ENCODE measurements around the gene RBM19.
A peak's percentile ranks its signal among the peaks of the same experiment; 100 is the strongest.

Gene RBM19

GRCh38 chr12:113933201-113933786 is 32.8 kb downstream of the RBM19 start:
- intact Hi-C loops (cut with DNase I) = no loop called here
- DNase-seq = peak in 8 of 10 donors; percentile 14 to 90 (median 44)

GRCh38 chr12:113932381-113933196 is 33.5 kb downstream of the RBM19 start:
- DNase-seq = peak; percentile 65 to 98 (median 78)
- intact Hi-C loops (cut with DNase I) = no loop called here

- intact Hi-C loops (cut with DNase I) = no loop called here
- DNase-seq = peak in 3 of 10 donors; percentile 16 to 61 (median 36)
Measured at GRCh38 chr12:113931517-113931916, 34.6 kb downstream of the RBM19 start.

GRCh38 chr12:113930249-113930648 is 35.9 kb downstream of the RBM19 start:
- DNase-seq = peak in 2 of 10 donors; percentile 27 to 67
- intact Hi-C loops (cut with DNase I) = no loop called here

DNA sequence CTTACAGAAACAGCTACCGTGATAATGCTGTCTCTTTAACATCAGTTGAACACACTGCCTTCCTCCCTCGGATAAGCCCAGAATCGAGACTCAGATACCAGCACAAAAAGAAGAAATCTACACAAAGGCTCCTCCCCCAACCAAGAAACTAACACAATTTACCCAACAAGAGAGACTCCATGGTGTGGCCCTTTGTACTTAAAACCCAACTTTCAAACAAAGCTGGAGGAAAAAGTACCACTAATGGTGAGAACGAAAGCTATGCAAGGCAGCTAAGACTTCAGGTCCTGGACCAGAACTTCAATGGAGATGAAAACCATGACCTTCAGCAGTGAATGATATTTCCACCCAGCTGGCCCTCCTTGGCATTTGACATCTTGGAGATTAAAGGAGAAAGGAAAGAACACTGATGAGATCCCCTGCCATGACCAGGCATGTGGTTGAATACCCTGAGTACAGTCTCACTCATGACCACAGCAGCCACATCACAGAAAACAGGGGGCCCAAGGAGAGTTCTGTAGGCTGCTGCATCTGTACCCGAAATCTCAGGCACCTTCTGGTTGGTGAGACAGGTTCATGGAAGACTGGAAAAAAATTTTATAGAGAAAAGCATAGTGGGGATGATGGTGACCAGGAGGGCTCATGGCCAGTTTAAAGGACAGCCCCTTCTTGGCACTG is 36.7 kb downstream of the RBM19 start:
- peak in 1 of 10 donors; percentile 29 for DNase-seq
- intact Hi-C loops (cut with DNase I) = no loop called here

DNA sequence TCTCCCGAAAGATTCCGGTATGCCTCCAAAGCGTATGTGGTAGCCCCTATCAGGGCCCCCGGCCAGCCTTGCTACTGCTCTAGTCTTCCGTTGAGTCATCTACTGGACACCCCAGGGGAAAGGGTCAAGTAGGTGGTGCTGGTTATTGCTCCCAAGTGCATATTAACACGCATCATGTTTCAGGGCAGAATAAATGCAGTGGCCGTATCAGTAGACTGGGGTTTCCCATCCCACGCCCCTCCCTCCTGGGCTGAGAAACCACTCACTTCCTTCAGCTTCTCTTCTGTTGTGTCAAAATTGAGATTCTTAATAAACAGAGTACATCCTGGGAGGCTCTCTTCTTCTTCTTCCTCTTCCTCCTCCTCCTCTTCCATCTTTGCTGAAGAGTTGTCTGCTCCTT is 39.3 kb downstream of the RBM19 start:
- peak in 1 of 10 donors; percentile 16 for DNase-seq
- intact Hi-C loops (cut with DNase I) = no loop called here

GRCh38 chr12:113924341-113924740 is 41.8 kb downstream of the RBM19 start:
- DNase-seq = no peak
- intact Hi-C loops (cut with DNase I) = no loop called here

DNA sequence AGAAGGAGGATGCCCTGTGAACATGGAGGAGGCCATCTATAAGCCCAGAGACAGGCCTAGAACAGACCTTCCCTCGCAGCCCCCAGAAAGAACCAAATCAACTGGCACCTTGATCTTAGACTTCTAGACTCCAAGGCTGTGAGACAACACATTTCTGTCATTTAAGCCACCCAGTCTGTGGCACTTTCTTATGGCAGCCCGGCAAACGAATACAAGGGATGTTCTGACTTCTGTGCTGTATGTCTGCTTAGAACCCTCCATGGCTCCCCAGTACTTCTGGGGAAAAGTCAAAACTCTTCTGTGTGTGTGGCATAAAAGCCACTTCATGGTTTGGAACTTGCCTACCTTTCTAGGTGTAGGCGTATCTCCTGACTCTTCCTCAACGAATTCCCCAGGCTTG is 42.9 kb downstream of the RBM19 start:
- intact Hi-C loops (cut with DNase I) = no loop called here
- no peak for DNase-seq

- intact Hi-C loops (cut with DNase I) = no loop called here
- no peak for DNase-seq
Measured at GRCh38 chr12:113921430-113921829, 44.7 kb downstream of the RBM19 start.

- no peak for DNase-seq
- intact Hi-C loops (cut with DNase I) = no loop called here
Measured at GRCh38 chr12:113919791-113920190, 46.3 kb downstream of the RBM19 start.

GRCh38 chr12:113918306-113918705 is 47.8 kb downstream of the RBM19 start:
- intact Hi-C loops (cut with DNase I) = no loop called here
- no peak for DNase-seq

DNA sequence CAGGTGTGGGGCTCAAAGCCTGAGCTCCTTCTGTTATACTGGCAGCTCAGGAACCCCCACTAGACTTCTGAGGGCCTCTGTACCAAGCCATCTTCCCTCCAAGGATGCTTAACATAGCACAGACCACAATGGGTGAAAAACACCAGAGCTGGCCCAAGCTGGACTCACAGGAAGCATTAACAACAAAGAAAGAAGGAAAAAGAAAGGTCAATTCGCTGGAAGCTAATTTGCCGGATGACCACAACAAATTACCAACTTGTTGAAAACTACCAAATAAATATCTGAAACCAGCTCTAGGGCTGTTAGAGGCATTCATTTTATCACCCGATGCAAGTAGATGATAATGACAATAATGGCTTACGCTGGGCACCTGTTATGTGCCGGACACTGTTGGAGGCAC is 48.7 kb downstream of the RBM19 start:
- intact Hi-C loops (cut with DNase I) = no loop called here
- DNase-seq = no peak

DNA sequence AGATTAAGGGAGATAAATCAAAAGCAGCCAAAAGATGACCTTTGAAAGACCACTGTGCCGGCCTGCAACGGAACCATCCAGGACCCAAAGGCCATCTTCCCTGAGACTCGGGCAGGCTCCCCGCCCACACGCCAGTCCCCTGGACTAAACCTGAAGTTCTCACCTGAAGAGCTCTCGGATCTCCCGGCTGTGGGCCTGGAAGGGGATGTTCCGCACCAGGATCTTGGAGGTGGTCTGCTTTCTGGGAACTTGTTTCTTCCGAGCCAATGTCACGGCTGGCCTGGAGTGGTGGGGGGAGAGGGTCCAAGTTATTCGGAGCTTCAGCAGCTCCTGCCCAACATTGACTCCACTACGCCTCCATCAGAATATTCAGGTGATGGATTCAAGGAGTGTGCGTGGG is 51.3 kb downstream of the RBM19 start:
- intact Hi-C loops (cut with DNase I) = loop anchor here (5.0 kb wide), 2 partner anchors 268 to 603 kb away; no protein-coding TSS in a partner anchor
- DNase-seq = no peak

DNA sequence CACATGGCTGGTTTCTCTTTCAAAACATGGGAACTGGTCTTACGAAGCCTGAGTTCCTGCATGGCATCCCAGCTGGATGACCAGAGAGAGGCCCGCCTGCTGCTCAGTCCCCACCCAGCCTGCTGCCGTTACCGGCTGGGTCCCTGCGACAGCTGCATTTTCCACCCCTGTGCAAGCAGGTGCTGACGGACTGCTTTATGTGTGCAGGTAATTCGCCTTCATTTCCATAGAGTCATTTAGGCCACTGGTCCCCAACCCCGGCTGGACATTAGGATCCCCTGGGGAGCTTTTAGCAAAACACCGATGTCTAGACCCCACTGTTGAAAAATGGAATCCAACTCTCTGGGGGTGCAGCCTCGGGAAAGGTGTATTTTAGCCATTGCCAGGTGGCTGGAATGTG is 51.9 kb downstream of the RBM19 start:
- no peak for DNase-seq
- intact Hi-C loops (cut with DNase I) = loop anchor here (5.0 kb wide), 2 partner anchors 267 to 602 kb away; no protein-coding TSS in a partner anchor

DNA sequence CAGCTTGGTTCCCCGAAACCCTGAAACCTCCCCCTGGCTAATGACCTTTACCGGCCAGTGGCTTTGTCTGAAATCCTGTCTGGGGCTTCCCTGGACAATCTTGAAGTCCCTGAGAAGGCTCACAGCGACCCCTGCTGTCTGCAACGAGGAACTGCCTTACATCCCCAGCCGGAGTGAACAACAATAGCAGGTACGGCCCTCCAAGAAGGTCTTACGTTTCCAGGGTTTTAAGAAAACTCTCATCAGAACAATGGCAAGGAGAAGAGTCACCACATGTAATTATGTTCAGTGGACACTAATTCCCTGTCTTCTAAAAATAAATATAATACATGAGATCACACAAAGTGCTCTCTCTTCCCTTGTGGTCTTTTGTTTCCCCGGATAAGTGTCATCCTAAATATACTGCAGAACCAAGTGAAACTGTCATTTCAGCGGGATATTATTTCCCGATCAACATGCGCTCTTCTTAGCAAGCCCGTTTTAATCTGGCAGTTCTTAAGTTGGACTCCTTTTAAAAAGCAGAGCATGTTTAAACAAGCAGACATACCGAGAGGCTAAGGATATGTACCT is 53.3 kb downstream of the RBM19 start:
- intact Hi-C loops (cut with DNase I) = loop anchor here (1.0 to 5.0 kb wide), 3 partner anchors 266 to 601 kb away; no protein-coding TSS in a partner anchor
- DNase-seq = peak; percentile 43 to 96 (median 82)

DNA sequence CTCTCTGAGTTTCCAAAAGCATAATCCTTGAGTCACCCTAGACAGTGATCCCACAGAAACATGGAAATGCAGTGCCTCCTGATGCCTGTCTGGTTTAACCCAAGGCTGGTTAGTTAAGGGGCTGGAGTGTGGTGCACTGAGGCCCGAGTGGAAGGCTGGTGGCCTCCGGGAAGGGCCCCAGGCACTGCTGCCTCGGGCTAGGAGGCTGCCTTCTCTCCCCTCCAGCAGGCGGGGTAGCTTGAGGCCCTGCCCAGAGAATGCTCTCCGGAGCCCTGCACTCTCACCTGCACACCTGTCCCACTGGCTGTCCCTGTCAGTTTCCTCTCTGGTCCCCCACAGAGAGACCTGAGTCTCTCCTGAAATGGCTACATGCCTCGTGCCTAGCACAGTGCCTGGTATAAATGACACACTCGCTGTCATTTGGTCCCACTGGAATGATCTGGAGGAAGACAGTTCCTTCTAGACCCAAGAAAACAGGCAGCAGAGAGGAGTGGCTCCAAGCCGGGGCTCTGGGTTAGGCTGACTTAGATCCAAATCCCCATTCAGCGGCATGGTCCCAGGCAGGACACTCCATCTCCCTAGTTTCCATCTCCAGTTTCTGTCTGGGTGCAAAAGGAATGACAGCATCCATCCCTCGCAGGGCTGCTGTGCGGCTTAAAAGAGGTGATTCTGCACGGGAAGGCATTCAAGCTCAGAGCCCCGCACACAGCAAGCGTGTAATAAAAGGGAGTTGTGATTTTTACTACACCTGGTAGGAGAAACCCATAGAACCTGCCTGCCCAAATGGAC is 54.0 kb downstream of the RBM19 start:
- intact Hi-C loops (cut with DNase I) = loop anchor here (1.0 to 5.0 kb wide), 3 partner anchors 265 to 600 kb away; no protein-coding TSS in a partner anchor
- no peak for DNase-seq

- DNase-seq = no peak
- intact Hi-C loops (cut with DNase I) = loop anchor here (5.0 kb wide), 2 partner anchors 264 to 599 kb away; no protein-coding TSS in a partner anchor
Measured at GRCh38 chr12:113910751-113911272, 55.3 kb downstream of the RBM19 start.

DNA sequence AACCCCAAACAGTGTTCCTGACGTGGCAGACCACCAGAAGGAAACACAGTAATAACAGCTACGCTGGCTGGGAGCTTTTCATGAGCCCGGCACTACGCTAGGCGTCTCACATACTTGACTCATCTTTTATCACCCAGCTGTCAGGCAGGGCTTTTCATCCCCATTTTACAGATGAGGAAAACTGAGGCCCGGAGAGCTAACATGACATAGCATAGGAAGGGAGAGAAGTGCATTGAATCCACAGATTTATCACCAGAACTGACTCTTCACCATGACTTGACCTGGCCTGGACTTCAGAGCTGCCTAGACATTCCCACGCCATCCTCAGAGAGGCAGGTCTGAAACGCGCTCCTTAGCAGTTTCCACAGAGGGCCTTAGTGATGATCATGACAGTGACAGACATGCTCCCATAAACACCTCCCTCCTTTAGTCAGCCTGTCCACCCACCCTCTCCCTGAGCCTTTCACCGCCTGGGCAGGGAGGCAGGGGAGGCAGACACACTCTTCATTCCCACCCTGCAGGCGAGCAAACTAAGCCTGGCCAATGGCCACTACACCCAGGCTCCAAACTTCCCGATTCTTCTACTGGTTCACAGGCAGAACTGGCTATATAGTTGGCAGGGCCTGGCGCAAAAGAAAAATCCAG is 56.2 kb downstream of the RBM19 start:
- DNase-seq = peak in 2 of 10 donors; percentile 24 to 47
- intact Hi-C loops (cut with DNase I) = loop anchor here (5.0 kb wide), 2 partner anchors 263 to 598 kb away; no protein-coding TSS in a partner anchor

GRCh38 chr12:113908584-113909100 is 57.5 kb downstream of the RBM19 start:
- DNase-seq = no peak
- intact Hi-C loops (cut with DNase I) = no loop called here
